Gastroesophageal sphincter (tissue), 4 donors: ENCODE measurements around the gene MAP2K3. TPM values are rescaled to one million over a fixed set of nuclear protein-coding genes. Genes with fewer than 3 reads are reported as not detected.
"Not testable (repeated sequence)": the region's sequence is repeated elsewhere in the genome, so short reads cannot be mapped to it uniquely, and the experiment has no call there.

Source experiments
- ATAC-seq: fragments of 150-250 bp; one replicate; pipeline ENCODE4 v1.9.1; 2016; ENCODE audit warnings: mild to moderate bottlenecking, moderate library complexity
- H3K27ac ChIP-seq, 4 donors: fragments of 200-600 bp; sonication (generic) in 3 of 4; 1 replicate in 3 of 4; 2 replicates in 1 of 4; pipeline ENCODE4 v1.5.1; 2016 to 2019
- H3K27me3 ChIP-seq: fragments of 200-600 bp; sonication (generic); one replicate; pipeline ENCODE4 v1.5.1; 2019
- H3K36me3 ChIP-seq, 2 donors: fragments of 200-600 bp; sonication (generic); one replicate each; pipeline ENCODE4 v1.5.1; 2019; ENCODE audit warnings: control low read depth in 1 of 2
- H3K4me1 ChIP-seq, 3 donors: fragments of 200-600 bp; sonication (generic); 1 replicate in 2 of 3; 2 replicates in 1 of 3; pipeline ENCODE4 v1.5.1; 2016 to 2019; ENCODE audit warnings: control low read depth in 2 of 3
- H3K4me3 ChIP-seq, 2 donors: fragments of 200-600 bp; sonication (generic); one replicate each; pipeline ENCODE4 v1.5.1; 2019; ENCODE audit warnings: mild to moderate bottlenecking in 1 of 2, moderate library complexity in 1 of 2
- H3K9me3 ChIP-seq, 3 donors: fragments of 200-600 bp; sonication (generic); one replicate each; pipeline ENCODE4 v1.5.1; 2017 to 2019; ENCODE audit warnings: control low read depth in 2 of 3
- CTCF ChIP-seq, 4 experiments: fragments of 200-600 bp in 2 of 4; fragments of 450-650 bp in 2 of 4; sonication (generic) in 1 of 4; IDR thresholded peaks; one replicate each; pipeline ENCODE4 v1.5.1; 2017 to 2019; ENCODE audit warnings: antibody characterized with exemption in 4 of 4, mild to moderate bottlenecking in 2 of 4, moderate library complexity in 2 of 4
- EP300 ChIP-seq: sonication (generic); formaldehyde crosslinking; IDR thresholded peaks from one replicate; pipeline ENCODE4 v1.6.1; 2017; ENCODE audit warnings: antibody characterized with exemption, mild to moderate bottlenecking
- POLR2A ChIP-seq, 2 donors: fragments of 450-650 bp; IDR thresholded peaks; one replicate each; pipeline ENCODE4 v1.6.1; 2017; ENCODE audit warnings: antibody characterized with exemption in 2 of 2, mild to moderate bottlenecking in 2 of 2, moderate library complexity in 1 of 2
- POLR2AphosphoS5 ChIP-seq: sonication (generic); formaldehyde crosslinking; IDR thresholded peaks from one replicate; pipeline ENCODE4 v1.6.1; 2017; ENCODE audit warnings: antibody characterized with exemption
- WGBS, 2 donors: methylation state at CpG; one replicate each; pipeline ENCODE4 v1.1.5; 2018; ENCODE audit warnings: low coverage in 1 of 2; 5-methylcytosine and 5-hydroxymethylcytosine counted together
- total RNA-seq, 4 donors: library from RNA; depleted of rRNA; stranded (reverse); fragments of >200 nt; gene quantifications; one replicate each; pipeline ENCODE4 v1.1.0, GENCODE V29; 2016

The MAP2K3 gene
- total RNA-seq, 4 donors from 2014 or later = 18.3 to 46.2 (median 35.2) TPM

- H3K27me3 ChIP-seq = no peaks in the 10 kb centered on the region
- no peaks in the 10 kb centered on the region for H3K9me3 ChIP-seq
- H3K4me3 ChIP-seq = no peak overlapping the region
- no peak for ATAC-seq
- no peak overlapping the region for H3K27ac ChIP-seq
- WGBS, 2 donors = 80% methylated on average over 1 of the region's 17 CpGs; no CpG with 5 or more reads in 1 of the 2 donors
- H3K36me3 ChIP-seq = peaks cover 0 to 22% of the 10 kb centered on the region in 2 donors
- TF ChIP-seq POLR2A (IDR thresholded peaks at IDR 0.05) = no peak
- TF ChIP-seq EP300 = no peak
- no peak for TF ChIP-seq POLR2AphosphoS5
- no peak for TF ChIP-seq CTCF (IDR thresholded peaks at IDR 0.05)
- peaks cover 0 to 11% (median 4%) of the 10 kb centered on the region in 3 donors for H3K4me1 ChIP-seq
These were observed 33.9 kb downstream of the MAP2K3 start for GRCh38 chr17:21318439-21318838.

- H3K27ac ChIP-seq, ATAC-seq, H3K9me3 ChIP-seq, H3K27me3 ChIP-seq, H3K4me3 ChIP-seq: not testable (repeated sequence)
- Histone ChIP-seq H3K36me3 (peaks cover 0 to 18% of the 10 kb centered on the region in 2 donors), H3K4me1 (peaks cover 0 to 14% (median 4%) of the 10 kb centered on the region in 3 donors)
- WGBS, 2 donors = 80 to 90% methylated on average over 1 to 2 of the region's 7 CpGs
These were observed 34.3 kb downstream of the MAP2K3 start for GRCh38 chr17:21318856-21319255.

GRCh38 chr17:21319256-21319655 is 34.7 kb downstream of the MAP2K3 start:
- not testable (repeated sequence) for H3K27me3 ChIP-seq, H3K9me3 ChIP-seq, ATAC-seq, H3K27ac ChIP-seq, H3K4me3 ChIP-seq
- 86 to 96% methylated on average over 1 to 4 of the region's 4 CpGs for WGBS, 2 donors
- H3K4me1 ChIP-seq = peaks cover 0 to 14% (median 4%) of the 10 kb centered on the region in 3 donors
- peaks cover 0 to 14% of the 10 kb centered on the region in 2 donors for H3K36me3 ChIP-seq

- not testable (repeated sequence) for ATAC-seq, H3K4me3 ChIP-seq, H3K9me3 ChIP-seq, H3K27me3 ChIP-seq, H3K27ac ChIP-seq, H3K36me3 ChIP-seq
- H3K4me1 ChIP-seq = peaks cover 0 to 14% (median 4%) of the 10 kb centered on the region in 3 donors
- WGBS, 2 donors = 56 to 75% methylated on average over 2 to 5 of the region's 11 CpGs
These were observed 35.3 kb downstream of the MAP2K3 start for GRCh38 chr17:21319686-21320375.

GRCh38 chr17:21320430-21320829 is 35.9 kb downstream of the MAP2K3 start:
- not testable (repeated sequence) for H3K27ac ChIP-seq, ATAC-seq, H3K36me3 ChIP-seq, H3K9me3 ChIP-seq, H3K4me3 ChIP-seq, H3K27me3 ChIP-seq
- WGBS, 2 donors = 72 to 88% methylated on average over 4 of the region's 4 CpGs
- peaks cover 0 to 14% (median 4%) of the 10 kb centered on the region in 3 donors for H3K4me1 ChIP-seq

- not testable (repeated sequence) for H3K4me3 ChIP-seq, H3K27me3 ChIP-seq, H3K9me3 ChIP-seq, H3K36me3 ChIP-seq, ATAC-seq, H3K27ac ChIP-seq
- peaks cover 0 to 14% (median 4%) of the 10 kb centered on the region in 3 donors for H3K4me1 ChIP-seq
- 64 to 93% methylated on average over 4 to 5 of the region's 9 CpGs for WGBS, 2 donors
These were observed 36.5 kb downstream of the MAP2K3 start for GRCh38 chr17:21321061-21321460.

GRCh38 chr17:21321744-21322191 is 37.3 kb downstream of the MAP2K3 start:
- 79% methylated on average over 5 of the region's 9 CpGs; no CpG with 5 or more reads in 1 of the 2 donors for WGBS, 2 donors
- not testable (repeated sequence) for H3K9me3 ChIP-seq, H3K27ac ChIP-seq, H3K4me3 ChIP-seq, H3K36me3 ChIP-seq, ATAC-seq, H3K27me3 ChIP-seq
- peaks cover 0 to 13% (median 4%) of the 10 kb centered on the region in 3 donors for H3K4me1 ChIP-seq

- 37% methylated on average over 27 of the region's 37 CpGs; no CpG with 5 or more reads in 1 of the 2 donors for WGBS, 2 donors
- not testable (repeated sequence) for H3K27ac ChIP-seq, H3K27me3 ChIP-seq, H3K4me1 ChIP-seq, H3K9me3 ChIP-seq, H3K36me3 ChIP-seq
- peak; percentile 40 for ATAC-seq
- peak overlapping the region; percentile 63 to 78 for H3K4me3 ChIP-seq
These were observed 39.0 kb downstream of the MAP2K3 start for GRCh38 chr17:21323257-21324111.

GRCh38 chr17:21324741-21325140 is 40.2 kb downstream of the MAP2K3 start:
- not testable (repeated sequence) for H3K27ac ChIP-seq, H3K4me1 ChIP-seq, H3K27me3 ChIP-seq, H3K9me3 ChIP-seq, H3K4me3 ChIP-seq, H3K36me3 ChIP-seq, ATAC-seq
- 81% methylated on average over 5 of the region's 5 CpGs for WGBS, 2 donors

- H3K4me3 ChIP-seq, H3K4me1 ChIP-seq, H3K36me3 ChIP-seq, ATAC-seq, H3K9me3 ChIP-seq, H3K27me3 ChIP-seq, H3K27ac ChIP-seq: not testable (repeated sequence)
- 50 to 85% methylated on average over 1 of the region's 1 CpG for WGBS, 2 donors
These were observed 43.4 kb downstream of the MAP2K3 start for GRCh38 chr17:21327921-21328320.

- not testable (repeated sequence) for H3K9me3 ChIP-seq, H3K27ac ChIP-seq, H3K27me3 ChIP-seq, H3K4me1 ChIP-seq, H3K4me3 ChIP-seq, H3K36me3 ChIP-seq, ATAC-seq
- 60 to 74% methylated on average over 2 of the region's 2 CpGs for WGBS, 2 donors
These were observed 44.3 kb downstream of the MAP2K3 start for GRCh38 chr17:21328778-21329177.
